GM19438 (cell line): ENCODE results near the gene KIF21A.
"Not testable (repeated sequence)": the region's sequence is repeated elsewhere in the genome, so short reads cannot be mapped to it uniquely, and the experiment has no call there.

Source experiments
- ATAC-seq: cut with Tn5 transposase; IDR thresholded peaks from one replicate; pipeline ENCODE4 v1.9.1; 2021; ENCODE audit warnings: low read depth; ENCODE audit not compliant: unreplicated experiment

Gene KIF21A

GRCh38 chr12:39443081-39443928 lies at the start of gene KIF21A:
Gene KIF21A (minus strand): TSS chr12:39443120. CDS start chr12:39442970, 150 bp downstream.
- ATAC-seq: peak; percentile 88

GRCh38 chr12:39490500-39491282 lies 47.8 kb upstream of the KIF21A start:
- no peak for ATAC-seq

- no peak for ATAC-seq
Measured at GRCh38 chr12:39483597-39483996, 40.7 kb upstream of the KIF21A start.

GRCh38 chr12:39483042-39483441 lies 40.1 kb upstream of the KIF21A start:
- ATAC-seq: no peak

GRCh38 chr12:39476894-39477293 lies 34.0 kb upstream of the KIF21A start:
- no peak for ATAC-seq

GRCh38 chr12:39476121-39476520 lies 33.2 kb upstream of the KIF21A start:
- no peak for ATAC-seq

GRCh38 chr12:39475136-39475535 lies 32.2 kb upstream of the KIF21A start:
- not testable (repeated sequence) for ATAC-seq

- peak; percentile 74 for ATAC-seq
Measured at GRCh38 chr12:39467432-39467870, 24.5 kb upstream of the KIF21A start.

- ATAC-seq: no peak
Measured at GRCh38 chr12:39464976-39465695, 22.2 kb upstream of the KIF21A start.

- ATAC-seq: no peak
Measured at GRCh38 chr12:39461059-39461458, 18.1 kb upstream of the KIF21A start.

GRCh38 chr12:39459027-39459434 lies 16.1 kb upstream of the KIF21A start:
- no peak for ATAC-seq

GRCh38 chr12:39451977-39452376 lies 9.1 kb upstream of the KIF21A start:
- no peak for ATAC-seq

- no peak for ATAC-seq
Measured at GRCh38 chr12:39448038-39448437, 5.1 kb upstream of the KIF21A start.

GRCh38 chr12:39443929-39444209 lies 949 bp upstream of the KIF21A start:
- ATAC-seq: no peak

- ATAC-seq: peak; percentile 40
Measured at GRCh38 chr12:39442831-39443080, 164 bp downstream of the KIF21A start.

- peak; percentile 29 for ATAC-seq
Measured at GRCh38 chr12:39441963-39442830, 723 bp downstream of the KIF21A start.

GRCh38 chr12:39441189-39441962 lies 1.5 kb downstream of the KIF21A start:
- no peak for ATAC-seq

GRCh38 chr12:39440781-39441180 lies 2.1 kb downstream of the KIF21A start:
- no peak for ATAC-seq

- ATAC-seq: no peak
Measured at GRCh38 chr12:39440101-39440500, 2.8 kb downstream of the KIF21A start.

- ATAC-seq: no peak
Measured at GRCh38 chr12:39435531-39435930, 7.4 kb downstream of the KIF21A start.
